GM23338 (cell line): ENCODE measurements around the gene CPA3. TPM values are rescaled to one million over a fixed set of nuclear protein-coding genes. Genes with fewer than 3 reads are reported as not detected.

Source experiments
- ATAC-seq: fragments of 200-7000 bp; cut with Tn5 transposase; 3 replicates; pipeline ENCODE4 v1.9.1; 2020
- DNase-seq: peaks from one replicate; pipeline ENCODE4 v3.0.0-alpha.2; 2015; ENCODE audit warnings: low spot score
- H2AFZ ChIP-seq: fragments of 200-600 bp; sonication (generic); 2 replicates; pipeline ENCODE4 v1.8.0; 2016; ENCODE audit warnings: antibody characterized with exemption, mild to moderate bottlenecking, moderate library complexity
- H3F3A ChIP-seq: fragments of 200-600 bp; sonication (generic); replicated peaks from 2 replicates; pipeline ENCODE4 v1.8.0; 2017; ENCODE audit warnings: antibody characterized with exemption, mixed run types, low read depth
- H3K27ac ChIP-seq: fragments of 200-600 bp; sonication (generic); 2 replicates; pipeline ENCODE4 v1.6.1; 2016; ENCODE audit warnings: low read depth
- H3K27me3 ChIP-seq: fragments of 200-600 bp; sonication (generic); 2 replicates; pipeline ENCODE4 v1.8.0; 2016; ENCODE audit warnings: mild to moderate bottlenecking, mixed run types, moderate library complexity; ENCODE audit not compliant: insufficient read depth
- H3K36me3 ChIP-seq: fragments of 200-600 bp; sonication (generic); 2 replicates; pipeline ENCODE4 v1.8.0; 2016; ENCODE audit warnings: mild to moderate bottlenecking; ENCODE audit not compliant: insufficient read depth
- H3K4me1 ChIP-seq: fragments of 200-600 bp; sonication (generic); 2 replicates; pipeline ENCODE4 v1.8.0; 2016; ENCODE audit warnings: mild to moderate bottlenecking, moderate library complexity; ENCODE audit not compliant: insufficient read depth
- H3K4me2 ChIP-seq: fragments of 200-600 bp; sonication (generic); 2 replicates; pipeline ENCODE4 v1.7.1; 2017; ENCODE audit warnings: mixed run types
- H3K4me3 ChIP-seq: fragments of 200-600 bp; sonication (generic); 2 replicates; pipeline ENCODE4 v1.6.1; 2016; ENCODE audit warnings: mixed run types
- H3K79me2 ChIP-seq: fragments of 200-600 bp; sonication (generic); replicated peaks from 2 replicates; pipeline ENCODE4 v1.8.0; 2017; ENCODE audit warnings: mild to moderate bottlenecking; ENCODE audit not compliant: insufficient read depth
- H3K9me2 ChIP-seq: fragments of 200-600 bp; sonication (generic); 2 replicates; pipeline ENCODE4 v1.8.0; 2017; ENCODE audit not compliant: insufficient read depth
- H4K20me1 ChIP-seq: fragments of 200-600 bp; sonication (generic); replicated peaks from 2 replicates; pipeline ENCODE4 v1.8.0; 2017; ENCODE audit warnings: mild to moderate bottlenecking; ENCODE audit not compliant: insufficient read depth
- H3K27ac Mint-ChIP-seq: 2 replicates; pipeline ENCODE4 v1.8.0; 2020; ENCODE audit warnings: inconsistent platforms, mild to moderate bottlenecking, moderate library complexity, mixed read lengths
- H3K27me3 Mint-ChIP-seq: 3 replicates; pipeline ENCODE4 v1.8.0; 2022; ENCODE audit warnings: low read depth, mild to moderate bottlenecking, moderate library complexity, mixed read lengths, inconsistent platforms; ENCODE audit not compliant: insufficient read depth, poor library complexity
- H3K36me3 Mint-ChIP-seq: 3 replicates; pipeline ENCODE4 v1.8.0; 2021; ENCODE audit warnings: low read depth, mild to moderate bottlenecking, inconsistent platforms, moderate library complexity, mixed read lengths
- H3K4me1 Mint-ChIP-seq: 3 replicates; pipeline ENCODE4 v1.8.0; 2020; ENCODE audit warnings: mild to moderate bottlenecking, inconsistent platforms, mixed read lengths
- H3K4me3 Mint-ChIP-seq: 3 replicates; pipeline ENCODE4 v1.8.0; 2021; ENCODE audit warnings: moderate library complexity, mild to moderate bottlenecking, inconsistent platforms, mixed read lengths
- H3K9me3 Mint-ChIP-seq: 3 replicates; pipeline ENCODE4 v1.8.0; 2020; ENCODE audit warnings: moderate library complexity, mild to moderate bottlenecking, inconsistent platforms, mixed read lengths
- CTCF ChIP-seq, 2 experiments: fragments of 200-600 bp in 1 of 2; sonication (generic) in 1 of 2; conservative IDR thresholded peaks; 2 replicates each; pipeline versions ENCODE4 v1.5.1 to v1.6.1; 2016 to 2017; ENCODE audit warnings: antibody characterized with exemption in 2 of 2, low read depth in 2 of 2, mild to moderate bottlenecking in 2 of 2, moderate library complexity in 1 of 2
- EZH2 ChIP-seq: fragments of 200-600 bp; sonication (generic); IDR thresholded peaks from one replicate; pipeline ENCODE4 v1.8.0; 2017; ENCODE audit warnings: antibody characterized with exemption, mild to moderate bottlenecking, low read depth; ENCODE audit not compliant: unreplicated experiment
- EZH2phosphoT487 ChIP-seq: fragments of 200-600 bp; sonication (generic); IDR thresholded peaks from one replicate; pipeline ENCODE4 v1.8.1; 2018; ENCODE audit warnings: antibody characterized with exemption; ENCODE audit not compliant: unreplicated experiment
- JUNB ChIP-seq: IDR thresholded peaks from one replicate; pipeline ENCODE4 v1.6.1; 2016; ENCODE audit warnings: antibody characterized with exemption; ENCODE audit not compliant: unreplicated experiment
- NANOG ChIP-seq: IDR thresholded peaks from 2 replicates; pipeline ENCODE4 v1.6.1; 2016; ENCODE audit warnings: antibody characterized with exemption, borderline replicate concordance
- POLR2AphosphoS5 ChIP-seq: IDR thresholded peaks from 2 replicates; pipeline ENCODE4 v1.6.1; 2016; ENCODE audit warnings: antibody characterized with exemption, low read depth
- REST ChIP-seq: IDR thresholded peaks from one replicate; pipeline ENCODE4 v1.6.1; 2018; ENCODE audit warnings: antibody characterized with exemption; ENCODE audit not compliant: unreplicated experiment
- STAT1 ChIP-seq: IDR thresholded peaks from one replicate; pipeline ENCODE4 v1.6.1; 2016; ENCODE audit warnings: antibody characterized with exemption; ENCODE audit not compliant: unreplicated experiment
- ZNF114 ChIP-seq: fragments of 250-450 bp; sonication (Bioruptor Pico); IDR thresholded peaks from 2 replicates; pipeline ENCODE4 v1.5.0; 2020; ENCODE audit warnings: mild to moderate bottlenecking, moderate library complexity
- ZNF331 ChIP-seq: fragments of 250-450 bp; sonication (Bioruptor Pico); IDR thresholded peaks from 2 replicates; pipeline ENCODE4 v1.5.0; 2020; ENCODE audit warnings: low read depth, mild to moderate bottlenecking, moderate library complexity
- ZNF462 ChIP-seq: fragments of 250-450 bp; sonication (Bioruptor Pico); IDR thresholded peaks from 2 replicates; pipeline ENCODE4 v1.5.0; 2020; ENCODE audit warnings: mild to moderate bottlenecking, moderate library complexity
- polyA plus RNA-seq: library from polyadenylated mRNA; unstranded; fragments of >200 nt; fragmentation: Nextera tagmentation; extraction: Ambion mirVana; gene quantifications from 2 replicates; pipeline ENCODE4 v1.2.1, GENCODE V29; 2016
- total RNA-seq: library from RNA; depleted of rRNA; stranded (reverse); fragments of >200 nt; shearing (Covaris generic); gene quantifications from 2 replicates; pipeline ENCODE4 v1.2.3, GENCODE V29; 2014

Gene CPA3
- total and polyA plus RNA-seq, 2 experiments from 2014 or later = not detected

- Histone ChIP-seq H3K9me2 (no peaks in the 10 kb centered on the region), H3K4me2 (no peak overlapping the region), H3K27ac (no peak overlapping the region), H3K79me2 (no peaks in the 10 kb centered on the region), H3K36me3 (no peaks in the 10 kb centered on the region), H2AFZ (peak overlapping the region; percentile 24; the same call in 1 of the 2 replicates), H3K4me1 (no peaks in the 10 kb centered on the region), H3F3A (no peaks in the 10 kb centered on the region), H4K20me1 (no peaks in the 10 kb centered on the region), H3K27me3 (no peaks in the 10 kb centered on the region), H3K4me3 (no peak overlapping the region)
- peaks cover 7% of the 10 kb centered on the region for H3K27me3 Mint-ChIP-seq
- no peak overlapping the region for H3K27ac Mint-ChIP-seq
- H3K4me3 Mint-ChIP-seq = no peak overlapping the region
- H3K36me3 Mint-ChIP-seq = no peaks in the 10 kb centered on the region
- ATAC-seq (no peak), DNase-seq (no peak)
- H3K4me1 Mint-ChIP-seq = no peaks in the 10 kb centered on the region
- TF ChIP-seq NANOG (no peak), EZH2 (no peak), ZNF462 (CRISPR knock-in tag) (no peak), ZNF331 (CRISPR knock-in tag) (no peak), REST (no peak), POLR2AphosphoS5 (no peak), STAT1 (no peak), ZNF114 (CRISPR knock-in tag) (no peak), EZH2phosphoT487 (no peak), CTCF (conservative IDR thresholded peaks at IDR 0.05; ENCODE audit: low read depth in 2 of 2) (no peak), JUNB (no peak)
- no peaks in the 10 kb centered on the region for H3K9me3 Mint-ChIP-seq
These were observed 75.9 kb downstream of the CPA3 start for GRCh38 chr3:148940983-148941382.
